Fibroblast of the aortic adventitia (primary cell): ENCODE measurements around the gene FAM98C. TPM values are rescaled to one million over a fixed set of nuclear protein-coding genes. Genes with fewer than 3 reads are reported as not detected.

ENCODE experiments used
- DNase-seq: peaks from one replicate; pipeline ENCODE4 v3.0.0-alpha.2; 2010; ENCODE audit warnings: low read depth
- H3K4me3 ChIP-seq: 2 replicates; pipeline ENCODE4 v1.5.1; 2011; ENCODE audit warnings: low read depth, mild to moderate bottlenecking, control low read depth, low read length, moderate library complexity
- CTCF ChIP-seq: IDR thresholded peaks from 2 replicates; pipeline ENCODE4 v1.5.1; 2011; ENCODE audit warnings: mild to moderate bottlenecking, low read length, control low read depth, inconsistent platforms; ENCODE audit not compliant: insufficient read depth
- total RNA-seq: library from RNA; depleted of rRNA; stranded (reverse); fragments of >200 nt; gene quantifications from 2 replicates; pipeline ENCODE4 v1.2.3, GENCODE V29; 2012; ENCODE audit warnings: low replicate concordance

Gene FAM98C
- total RNA-seq, 1 donor, result 11.9 TPM

- DNase-seq, result no peak
- peak; percentile 34 for TF ChIP-seq CTCF
- no peak overlapping the region for H3K4me3 ChIP-seq
Measured at GRCh38 chr19:38384209-38385027, 18.5 kb upstream of the FAM98C start.

- no peak for TF ChIP-seq CTCF
- DNase-seq, result no peak
- H3K4me3 ChIP-seq, result no peak overlapping the region
Measured at GRCh38 chr19:38385057-38385803, 17.7 kb upstream of the FAM98C start.

- H3K4me3 ChIP-seq, result no peak overlapping the region
- DNase-seq, result no peak
- TF ChIP-seq CTCF, result no peak
Measured at GRCh38 chr19:38385804-38386257, 17.1 kb upstream of the FAM98C start.

- no peak for DNase-seq
- no peak overlapping the region for H3K4me3 ChIP-seq
- TF ChIP-seq CTCF, result no peak
Measured at GRCh38 chr19:38386300-38386970, 16.5 kb upstream of the FAM98C start.

- TF ChIP-seq CTCF, result no peak
- H3K4me3 ChIP-seq, result peak overlapping the region; percentile 90
- DNase-seq, result no peak
Measured at GRCh38 chr19:38386971-38387549, 15.8 kb upstream of the FAM98C start.

GRCh38 chr19:38387550-38388348 lies 15.1 kb upstream of the FAM98C start, which contains the start of gene GGN:
TSS of gene GGN (minus strand) at chr19:38388034. CDS start at chr19:38387261, 773 bp downstream.
- peak; percentile 93 for DNase-seq
- no peak for TF ChIP-seq CTCF
- H3K4me3 ChIP-seq, result peak within 1 kb of the TSS; percentile 90
